K562 (cell line): ENCODE data around the gene UNC5B. TPM values are rescaled to one million over a fixed set of nuclear protein-coding genes. Genes with fewer than 3 reads are reported as not detected.

Experiments used
- ATAC-seq: fragments of 200-7000 bp; cut with Tn5 transposase; 3 replicates; pipeline ENCODE4 v1.9.1; 2020; ENCODE audit warnings: moderate library complexity
- BruUV-seq: library from RNA; stranded (reverse); fragments of 400-500 nt; replicated peaks from 2 replicates; lab custom pipeline; 2021; lab: Mats Ljungman, UMichigan
- CTCF ChIA-PET: fragments of 300-600 bp; formaldehyde crosslinking; extraction: SDS; loops from one replicate; lab custom pipeline; 2021; ENCODE audit warnings: low intra/inter-chr PET ratio; lab: Yijun Ruan, JAX
- POLR2A ChIA-PET: fragments of 300-600, 350-650 bp; sonication (Branson Sonifier 250); formaldehyde crosslinking; extraction: SDS; loops from one replicate; lab custom pipeline; 2021; ENCODE audit warnings: antibody characterized with exemption, inconsistent platforms; lab: Yijun Ruan, JAX
- DNase-seq, 4 experiments: peaks; one replicate each; pipeline versions ENCODE4 v3.0.0 to v3.0.0-alpha.2; 2011 to 2018; ENCODE audit warnings: low spot score in 3 of 4, mixed read lengths in 3 of 4; ENCODE audit errors: extremely low read depth in 1 of 4
- FAIRE-seq: peaks from 2 replicates; lab custom pipeline; 2011; peaks lifted over from hg19 to GRCh38; lab: Jason Lieb, UNC
- H2AFZ ChIP-seq: 2 replicates; pipeline ENCODE4 v1.6.0; 2011; ENCODE audit warnings: low read depth, low read length, control low read depth, inconsistent platforms
- H3K27ac ChIP-seq: fragments of 200-600 bp; 3 replicates; pipeline ENCODE4 v1.8.0; 2011; ENCODE audit warnings: low read depth, mild to moderate bottlenecking, control low read depth, inconsistent platforms, low read length, moderate library complexity, mixed read lengths; ENCODE audit errors: extremely low read depth
- H3K27me3 ChIP-seq, 2 experiments: fragments of 300-600 bp in 1 of 2; 2 replicates in 1 of 2; 3 replicates in 1 of 2; pipeline versions ENCODE4 v1.6.0 to v1.8.0; 2011; ENCODE audit warnings: inconsistent platforms in 2 of 2, low read length in 2 of 2, mild to moderate bottlenecking in 1 of 2, mixed read lengths in 1 of 2, moderate library complexity in 1 of 2; ENCODE audit not compliant: control insufficient read depth in 2 of 2, insufficient read depth in 2 of 2
- H3K36me3 ChIP-seq: fragments of 300-600 bp; 3 replicates; pipeline ENCODE4 v1.8.0; 2011; ENCODE audit warnings: mild to moderate bottlenecking, low read length, inconsistent platforms; ENCODE audit not compliant: control insufficient read depth, insufficient read depth
- H3K4me1 ChIP-seq, 2 experiments: fragments of 200-600 bp in 1 of 2; replicated peaks in 1 of 2; 2 replicates in 1 of 2; 3 replicates in 1 of 2; pipeline versions ENCODE4 v1.5.1 to v1.8.0; 2011; ENCODE audit warnings: inconsistent platforms in 2 of 2, low read length in 2 of 2, mild to moderate bottlenecking in 1 of 2, mixed read lengths in 1 of 2, moderate library complexity in 1 of 2; ENCODE audit not compliant: control insufficient read depth in 2 of 2, insufficient read depth in 2 of 2
- H3K4me2 ChIP-seq: 2 replicates; pipeline ENCODE4 v1.6.1; 2011; ENCODE audit warnings: low read length, control low read depth, inconsistent platforms, mixed read lengths; ENCODE audit not compliant: insufficient read depth
- H3K4me3 ChIP-seq: fragments of 200-600 bp; sonication (generic), shearing (Covaris generic); 2 replicates; pipeline ENCODE4 v1.5.1; 2016; ENCODE audit warnings: control low read depth, inconsistent platforms
- H3K79me2 ChIP-seq: fragments of 200-600 bp; 3 replicates; pipeline ENCODE4 v1.8.0; 2011; ENCODE audit warnings: low read length, inconsistent platforms; ENCODE audit not compliant: control insufficient read depth, insufficient read depth
- H3K9ac ChIP-seq, 2 experiments: 2 replicates each; pipeline versions ENCODE4 v1.6.0 to v1.6.1; 2011; ENCODE audit warnings: low read depth in 2 of 2, low read length in 2 of 2, control low read depth in 1 of 2, inconsistent platforms in 1 of 2, mild to moderate bottlenecking in 1 of 2, mixed read lengths in 1 of 2; ENCODE audit not compliant: insufficient read depth in 1 of 2
- H3K9me1 ChIP-seq: one replicate; pipeline ENCODE4 v1.6.0; 2011; ENCODE audit warnings: inconsistent platforms, mild to moderate bottlenecking, low read length, moderate library complexity; ENCODE audit not compliant: control insufficient read depth, insufficient read depth
- H3K9me3 ChIP-seq: replicated peaks from 2 replicates; pipeline ENCODE4 v1.5.1; 2011; ENCODE audit warnings: low read depth, low read length, inconsistent platforms; ENCODE audit not compliant: control insufficient read depth, insufficient read depth
- H4K20me1 ChIP-seq: replicated peaks from 2 replicates; pipeline ENCODE4 v1.6.1; 2011; ENCODE audit warnings: low read length, inconsistent platforms, mixed read lengths; ENCODE audit not compliant: control insufficient read depth, insufficient read depth
- BRD4 ChIP-seq: fragments of 200-600 bp; sonication (generic); IDR thresholded peaks from 2 replicates; pipeline ENCODE4 v1.6.1; 2017; ENCODE audit warnings: inconsistent platforms
- CBX1 ChIP-seq: sonication (generic); IDR thresholded peaks from 2 replicates; pipeline ENCODE4 v1.6.1; 2016; ENCODE audit warnings: antibody characterized with exemption, low read depth, mild to moderate bottlenecking
- HNRNPUL1 ChIP-seq: fragments of 200-400 bp; formaldehyde crosslinking; IDR thresholded peaks from 2 replicates; pipeline ENCODE4 v1.6.1; 2017; ENCODE audit warnings: low read length
- KDM2B ChIP-seq: fragments of 250-450 bp; sonication (Bioruptor Pico); IDR thresholded peaks from 2 replicates; pipeline ENCODE4 v1.8.0; 2021; ENCODE audit warnings: mild to moderate bottlenecking, moderate library complexity
- KLF6 ChIP-seq: fragments of 250-450 bp; sonication (Bioruptor Pico); IDR thresholded peaks from 2 replicates; pipeline ENCODE4 v1.4.0; 2020; ENCODE audit warnings: mild to moderate bottlenecking, moderate library complexity, borderline replicate concordance
- WGBS: fragments of 100-300 bp; shearing (Covaris generic); methylation state at CpG from one replicate; pipeline ENCODE4 v1.1.6; 2016; ENCODE audit warnings: low coverage, mixed read lengths; ENCODE audit not compliant: insufficient coverage; ENCODE audit errors: missing lambda C conversion rate; 5-methylcytosine and 5-hydroxymethylcytosine counted together
- in situ Hi-C: fragments of 300-500 bp; cut with MboI; formaldehyde crosslinking; loops from 4 replicates; pipeline ENCODE4 v1.15.0; 2018; ENCODE audit warnings: inconsistent platforms, mixed read lengths
- intact Hi-C: fragments of 100-400 bp; cut with micrococcal nuclease; formaldehyde crosslinking; loops from 2 replicates; pipeline ENCODE4 v1.14.2; 2022
- polyA plus RNA-seq, 8 experiments: library from polyadenylated mRNA; depleted of rRNA in 4 of 8; stranded (reverse) in 5 of 8; unstranded in 3 of 8; fragments of >200 nt; fragmentation: Nextera tagmentation in 2 of 8; fragmentation: Illumina TruSeq in 1 of 8; extraction: Ambion mirVana in 2 of 8; extraction: Trizol in 1 of 8; gene quantifications; 2 replicates each; pipeline versions ENCODE4 v1.2.1 to v1.2.3, GENCODE V29; 2011 to 2014; ENCODE audit warnings: inconsistent platforms in 1 of 8, missing spikeins in 1 of 8
- total RNA-seq, 7 experiments: library from RNA; depleted of rRNA in 6 of 7; stranded (reverse); fragments of >200 nt in 6 of 7; fragmentation: Illumina TruSeq in 2 of 7; extraction: Trizol in 2 of 7; gene quantifications; 2 replicates each; pipeline versions ENCODE4 v1.2.1 to v1.2.3, GENCODE V29; 2011 to 2021; ENCODE audit warnings: low replicate concordance in 1 of 7
- TF ChIP-seq, protein P1 (sequence below): sonication (generic); formaldehyde crosslinking; IDR thresholded peaks from 2 replicates; pipeline ENCODE4 v1.8.0; 2022; ENCODE audit warnings: mild to moderate bottlenecking, missing genetic modification reagents

UNC5B gene
- total and polyA plus RNA-seq, 9 of the 15 experiments (the other 6 are each of a cell fraction or from before 2014, with no cell fraction given) = 0.10 to 8.4 (median 2.1) TPM

DNA sequence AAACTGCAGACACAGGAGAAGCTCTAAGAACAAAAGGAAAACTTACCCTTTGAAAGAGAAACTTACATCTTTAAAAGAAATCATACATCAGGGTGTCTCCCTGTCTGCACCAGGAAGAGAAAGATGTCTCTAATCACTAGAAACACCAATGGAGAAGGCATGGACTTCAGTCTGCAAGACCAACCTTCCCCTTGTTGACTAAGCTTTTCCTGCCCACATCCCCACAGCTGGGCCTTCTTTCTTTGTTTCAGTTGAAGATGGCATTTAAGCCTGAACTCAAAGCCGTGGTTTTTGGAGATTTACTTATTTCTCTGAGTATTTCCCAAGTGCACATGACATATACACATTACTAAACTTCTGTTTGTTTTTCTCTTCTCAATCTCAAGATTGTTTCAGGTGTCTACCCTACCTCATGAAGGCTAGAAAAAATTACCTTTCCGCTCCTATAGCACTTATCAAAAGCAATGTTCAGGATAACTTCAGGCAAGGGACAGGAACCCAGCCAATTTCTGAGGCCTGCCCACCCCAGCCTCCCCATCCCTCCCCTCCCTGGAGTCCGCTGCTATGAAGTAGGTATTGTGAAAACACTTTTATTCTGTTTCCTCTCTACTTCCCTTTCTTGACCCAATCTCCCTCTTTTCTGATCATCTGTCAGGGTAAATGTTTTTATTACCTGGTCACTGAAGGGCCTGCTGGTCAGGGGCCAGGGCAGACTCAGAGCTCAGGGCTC is 103.9 kb downstream of the UNC5B start:
- Histone ChIP-seq H3K4me3 (no peak overlapping the region), H3K4me2 (no peak overlapping the region), H3K79me2 (0 out of 3 replicates have a peak, but pooled peaks cover 2% of the 10 kb centered on the region), H3K9me3 (no peaks in the 10 kb centered on the region), H3K27ac (no peak overlapping the region), H3K27me3 (no peaks in the 10 kb centered on the region; a peak in 1 of 5 replicates), H3K4me1 (peaks cover 16 to 23% of the 10 kb centered on the region in 2 experiments), H3K36me3 (no peaks in the 10 kb centered on the region), H2AFZ (no peak overlapping the region), H3K9ac (peak overlapping the region in 1 of 2 experiments; percentile 46; a peak in 1 of 4 replicates), H3K9me1 (no peaks in the 10 kb centered on the region), H4K20me1 (no peaks in the 10 kb centered on the region)
- DNase-seq = no peak
- intact Hi-C loops = loop anchor here (5.0 to 10.0 kb wide), 2 partner anchors 166 to 729 kb away; no protein-coding TSS in a partner anchor
- FAIRE-seq = no peak
- ChIA-PET CTCF (interaction anchor here (5.8 kb wide), 1 partner anchor 580 kb away, joined by 32 read pairs; no protein-coding TSS in a partner anchor), POLR2A (interaction anchor here (0.6 to 1.8 kb wide), 6 partner anchors 12 to 509 kb away, joined by 3 to 5 read pairs (median 3); no protein-coding TSS in a partner anchor)
- no peak for ATAC-seq
- BruUV-seq = no TSS peak
- no peak for TF ChIP-seq KLF6
- TF ChIP-seq BRD4 = no peak
- in situ Hi-C loops = loop anchor here (5.0 to 25.0 kb wide), 3 partner anchors 251 to 1021 kb away; no protein-coding TSS in a partner anchor
- 34% methylated on average over 3 of the region's 3 CpGs for WGBS

DNA sequence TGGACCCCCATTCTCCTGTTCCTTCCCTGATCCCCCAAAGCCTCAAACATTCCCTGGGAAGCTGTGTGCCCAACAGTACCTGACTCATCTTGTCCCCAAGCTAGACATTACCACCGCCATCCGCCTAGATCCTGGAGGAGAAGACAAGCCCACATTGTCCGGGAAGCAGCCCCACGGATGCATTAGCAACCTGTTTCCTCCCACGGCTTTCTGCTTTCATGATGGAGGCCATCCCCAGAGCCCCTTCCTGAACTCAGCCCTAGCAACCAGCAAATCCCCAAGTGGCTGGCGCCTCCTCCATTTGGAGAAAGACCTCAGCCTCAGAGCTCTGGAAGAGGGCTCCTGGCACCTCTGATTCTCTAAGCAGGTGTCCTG is 104.4 kb downstream of the UNC5B start:
- Histone ChIP-seq H3K36me3 (no peaks in the 10 kb centered on the region), H3K4me2 (no peak overlapping the region), H3K9me1 (no peaks in the 10 kb centered on the region), H2AFZ (no peak overlapping the region), H3K4me3 (no peak overlapping the region), H4K20me1 (no peaks in the 10 kb centered on the region), H3K9ac (peak overlapping the region in 1 of 2 experiments; percentile 46; a peak in 1 of 4 replicates), H3K79me2 (0 out of 3 replicates have a peak, but pooled peaks cover 2% of the 10 kb centered on the region), H3K27me3 (no peaks in the 10 kb centered on the region), H3K4me1 (peaks cover 16 to 23% of the 10 kb centered on the region in 2 experiments), H3K9me3 (no peaks in the 10 kb centered on the region), H3K27ac (no peak overlapping the region)
- ATAC-seq (no peak), DNase-seq (no peak), FAIRE-seq (no peak)
- 21% methylated on average over 6 of the region's 6 CpGs for WGBS
- in situ Hi-C loops = loop anchor here (5.0 to 25.0 kb wide), 3 partner anchors 251 to 1021 kb away; no protein-coding TSS in a partner anchor
- BruUV-seq = no TSS peak
- CTCF ChIA-PET = interaction anchor here (5.8 kb wide), 1 partner anchor 580 kb away, joined by 32 read pairs; no protein-coding TSS in a partner anchor
- intact Hi-C loops = loop anchor here (5.0 to 10.0 kb wide), 2 partner anchors 166 to 728 kb away; no protein-coding TSS in a partner anchor
- TF ChIP-seq HNRNPUL1 = no peak
- no peak for TF ChIP-seq KDM2B (CRISPR knock-in tag)
- TF ChIP-seq CBX1 = no peak
- TF ChIP-seq, protein P1, sequence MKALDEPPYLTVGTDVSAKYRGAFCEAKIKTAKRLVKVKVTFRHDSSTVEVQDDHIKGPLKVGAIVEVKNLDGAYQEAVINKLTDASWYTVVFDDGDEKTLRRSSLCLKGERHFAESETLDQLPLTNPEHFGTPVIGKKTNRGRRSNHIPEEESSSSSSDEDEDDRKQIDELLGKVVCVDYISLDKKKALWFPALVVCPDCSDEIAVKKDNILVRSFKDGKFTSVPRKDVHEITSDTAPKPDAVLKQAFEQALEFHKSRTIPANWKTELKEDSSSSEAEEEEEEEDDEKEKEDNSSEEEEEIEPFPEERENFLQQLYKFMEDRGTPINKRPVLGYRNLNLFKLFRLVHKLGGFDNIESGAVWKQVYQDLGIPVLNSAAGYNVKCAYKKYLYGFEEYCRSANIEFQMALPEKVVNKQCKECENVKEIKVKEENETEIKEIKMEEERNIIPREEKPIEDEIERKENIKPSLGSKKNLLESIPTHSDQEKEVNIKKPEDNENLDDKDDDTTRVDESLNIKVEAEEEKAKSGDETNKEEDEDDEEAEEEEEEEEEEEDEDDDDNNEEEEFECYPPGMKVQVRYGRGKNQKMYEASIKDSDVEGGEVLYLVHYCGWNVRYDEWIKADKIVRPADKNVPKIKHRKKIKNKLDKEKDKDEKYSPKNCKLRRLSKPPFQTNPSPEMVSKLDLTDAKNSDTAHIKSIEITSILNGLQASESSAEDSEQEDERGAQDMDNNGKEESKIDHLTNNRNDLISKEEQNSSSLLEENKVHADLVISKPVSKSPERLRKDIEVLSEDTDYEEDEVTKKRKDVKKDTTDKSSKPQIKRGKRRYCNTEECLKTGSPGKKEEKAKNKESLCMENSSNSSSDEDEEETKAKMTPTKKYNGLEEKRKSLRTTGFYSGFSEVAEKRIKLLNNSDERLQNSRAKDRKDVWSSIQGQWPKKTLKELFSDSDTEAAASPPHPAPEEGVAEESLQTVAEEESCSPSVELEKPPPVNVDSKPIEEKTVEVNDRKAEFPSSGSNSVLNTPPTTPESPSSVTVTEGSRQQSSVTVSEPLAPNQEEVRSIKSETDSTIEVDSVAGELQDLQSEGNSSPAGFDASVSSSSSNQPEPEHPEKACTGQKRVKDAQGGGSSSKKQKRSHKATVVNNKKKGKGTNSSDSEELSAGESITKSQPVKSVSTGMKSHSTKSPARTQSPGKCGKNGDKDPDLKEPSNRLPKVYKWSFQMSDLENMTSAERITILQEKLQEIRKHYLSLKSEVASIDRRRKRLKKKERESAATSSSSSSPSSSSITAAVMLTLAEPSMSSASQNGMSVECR (CRISPR knock-in tag) = no peak
- no peak for TF ChIP-seq KLF6
- POLR2A ChIA-PET = interaction anchor here (0.9 to 1.8 kb wide), 2 partner anchors 11 to 32 kb away, joined by 3 to 5 read pairs; no protein-coding TSS in a partner anchor
